HG03060 (cell line): ENCODE results near the gene LPP.
"Not testable (repeated sequence)": the region's sequence is repeated elsewhere in the genome, so short reads cannot be mapped to it uniquely, and the experiment has no call there.

ENCODE experiments used
- ATAC-seq: cut with Tn5 transposase; IDR thresholded peaks from one replicate; pipeline ENCODE4 v1.9.1; 2021; ENCODE audit warnings: low read depth, moderate number of reproducible peaks; ENCODE audit not compliant: unreplicated experiment

Gene LPP

DNA sequence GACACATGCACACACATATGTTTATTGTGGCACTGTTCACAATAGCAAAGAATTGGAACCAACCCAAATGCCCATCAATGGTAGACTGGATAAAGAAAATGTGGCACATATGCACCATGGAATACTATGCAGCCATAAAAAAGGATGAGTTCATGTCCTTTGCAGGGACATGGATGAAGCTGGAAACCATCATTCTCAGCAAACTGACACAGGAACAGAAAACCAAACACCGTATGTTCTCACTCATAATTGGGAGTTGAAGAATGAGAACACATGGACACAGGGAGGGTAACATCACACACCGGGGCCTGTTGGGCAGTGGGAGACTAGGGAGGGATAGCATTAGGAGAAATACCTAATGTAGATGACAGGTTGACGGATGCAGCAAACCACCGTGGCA lies 291.2 kb downstream of the LPP start:
- not testable (repeated sequence) for ATAC-seq

DNA sequence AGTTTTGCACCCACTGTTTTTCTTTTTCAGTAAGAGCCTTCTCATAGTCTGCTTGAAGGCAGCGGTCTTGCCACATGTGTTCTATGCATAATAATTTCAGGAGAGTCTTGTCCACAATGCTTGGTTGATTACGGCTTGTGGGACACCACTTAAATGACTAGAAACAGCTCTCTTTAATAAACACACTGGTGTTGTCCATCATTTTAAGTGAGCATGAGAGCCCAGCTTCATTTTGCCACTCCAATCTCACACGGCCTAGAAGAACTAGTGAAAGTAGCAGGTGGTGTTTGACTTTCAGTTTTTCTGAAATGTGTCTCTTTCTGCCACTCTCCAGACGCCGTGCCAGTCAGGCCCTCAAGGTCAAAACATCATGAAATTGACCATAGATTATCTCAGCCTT lies 292.1 kb downstream of the LPP start:
- peak; percentile 84 for ATAC-seq

DNA sequence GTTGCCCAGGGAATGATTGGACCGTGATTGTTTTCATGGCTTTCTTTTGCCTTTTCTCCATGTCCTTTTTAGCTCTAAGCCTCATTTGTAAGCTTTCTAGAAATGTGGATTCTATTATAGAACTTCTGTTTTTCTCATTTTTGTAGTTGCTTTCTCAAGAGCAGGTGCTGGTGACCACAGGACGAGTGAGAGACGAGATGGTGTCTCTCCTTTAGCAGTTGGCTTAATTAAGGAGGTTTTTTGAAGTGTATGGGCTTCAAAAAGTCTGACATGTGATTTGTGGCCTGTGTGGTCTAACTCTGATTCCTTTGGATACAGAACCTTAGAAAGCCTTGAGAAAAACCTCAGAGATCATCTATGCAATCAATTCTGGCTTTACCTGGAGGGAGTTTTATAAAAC lies 292.8 kb downstream of the LPP start:
- no peak for ATAC-seq

DNA sequence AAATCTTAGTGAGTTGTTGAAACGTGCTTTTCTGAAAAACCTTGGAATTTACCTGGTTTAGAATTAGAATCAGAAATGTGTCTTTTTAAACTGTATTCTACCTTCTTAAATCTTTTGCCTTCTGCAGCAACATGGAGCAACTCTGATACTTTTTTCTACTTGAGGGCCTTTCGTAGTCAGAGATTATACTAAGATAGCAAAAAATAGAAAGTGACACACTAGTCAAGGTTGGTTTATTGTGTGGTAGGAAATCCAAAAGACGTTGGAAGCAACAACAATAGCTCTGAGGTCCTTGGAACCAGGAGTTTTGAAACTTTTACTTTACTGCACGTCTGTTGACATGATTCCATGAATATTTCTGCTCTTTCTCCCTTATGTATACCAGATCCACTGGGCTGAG lies 294.9 kb downstream of the LPP start:
- no peak for ATAC-seq

DNA sequence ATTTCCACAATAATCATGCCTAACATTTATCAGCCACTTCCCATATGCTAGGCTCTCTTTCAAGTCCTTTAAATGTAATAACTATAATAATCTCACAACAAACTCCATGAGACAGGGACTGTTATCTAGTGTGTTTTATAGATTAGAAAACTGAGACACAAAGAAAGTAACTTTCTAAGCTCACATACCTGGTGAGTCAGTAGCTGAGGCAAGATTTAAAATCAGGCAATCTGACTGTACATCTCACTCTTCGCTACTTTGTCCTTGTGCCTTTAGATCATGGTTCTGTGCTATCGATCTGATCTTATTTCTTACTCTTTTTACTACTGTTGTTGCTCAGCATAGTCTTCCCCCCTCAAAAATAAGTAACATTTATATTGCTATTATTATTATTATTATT lies 295.5 kb downstream of the LPP start:
- no peak for ATAC-seq

DNA sequence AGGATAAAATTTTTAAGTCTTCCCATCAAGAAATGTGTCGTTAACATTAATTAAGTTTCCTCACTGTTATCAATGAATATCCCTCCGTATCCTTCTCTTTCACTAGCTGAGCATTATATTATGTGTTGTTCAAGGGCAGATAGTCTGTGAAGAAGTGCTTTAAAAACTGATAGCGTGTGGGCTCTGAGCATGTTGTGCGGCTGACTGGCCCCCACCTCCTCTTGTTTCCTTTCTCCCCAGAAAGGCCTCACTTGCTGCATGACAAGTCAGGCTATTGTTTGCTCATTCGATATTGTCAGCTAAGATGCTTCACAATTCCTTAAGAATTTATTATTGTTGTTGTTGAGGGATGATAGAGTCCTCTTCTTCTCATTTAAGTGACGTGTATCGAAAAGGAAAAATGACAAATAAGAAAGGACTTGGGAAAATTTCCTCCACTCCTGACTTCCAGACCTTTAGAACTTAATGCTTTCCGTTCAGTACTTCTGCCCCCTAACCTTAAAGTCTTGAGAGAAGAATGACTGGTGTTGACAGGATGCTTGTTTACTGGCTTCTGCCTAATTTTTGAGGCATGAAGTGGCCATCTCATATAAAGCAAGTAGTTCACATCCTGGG lies 298.3 kb downstream of the LPP start:
- no peak for ATAC-seq

DNA sequence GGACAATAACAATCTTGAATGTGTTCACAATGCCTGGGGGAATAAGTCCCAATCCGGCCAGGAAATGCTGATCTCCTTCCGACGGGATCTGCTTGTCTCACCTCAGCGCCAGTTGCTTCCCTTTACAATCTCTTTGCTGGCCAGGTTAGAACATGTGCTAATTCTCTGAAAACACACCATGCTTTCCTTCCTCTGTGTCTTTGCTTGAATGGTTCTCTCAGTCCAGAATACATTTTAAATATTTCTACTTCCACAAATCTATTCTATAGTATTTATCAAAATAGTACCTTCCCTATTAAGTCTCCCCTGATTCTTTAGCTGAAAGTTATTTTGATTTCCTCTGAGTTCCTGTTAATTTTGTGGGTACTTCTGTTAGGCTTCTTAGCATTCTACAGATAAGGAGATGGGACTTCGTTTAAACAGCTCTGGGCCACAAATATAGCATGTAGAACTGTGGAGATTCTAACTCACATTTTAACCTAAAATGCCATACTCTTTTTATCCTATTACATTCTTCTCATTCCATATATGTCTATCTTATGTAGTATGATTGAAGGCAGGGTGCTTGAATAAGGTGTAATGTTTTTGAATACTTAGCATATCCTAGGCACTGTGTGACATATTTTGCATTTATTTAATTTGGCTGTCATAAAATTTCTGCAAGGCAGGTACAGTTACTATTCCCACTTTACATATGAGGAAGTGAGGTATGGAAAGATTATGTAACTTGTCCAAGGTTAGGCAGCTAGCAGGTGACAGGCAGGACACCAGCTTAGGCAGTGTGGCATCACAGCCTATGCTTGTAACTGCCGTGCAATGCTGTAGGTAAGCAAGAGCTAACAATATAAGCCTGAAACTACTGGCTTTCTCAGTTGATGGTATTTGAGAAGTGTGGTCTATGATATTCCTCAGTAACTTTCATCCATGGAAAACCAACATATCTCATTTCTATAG lies 299.8 kb downstream of the LPP start:
- ATAC-seq, result no peak

DNA sequence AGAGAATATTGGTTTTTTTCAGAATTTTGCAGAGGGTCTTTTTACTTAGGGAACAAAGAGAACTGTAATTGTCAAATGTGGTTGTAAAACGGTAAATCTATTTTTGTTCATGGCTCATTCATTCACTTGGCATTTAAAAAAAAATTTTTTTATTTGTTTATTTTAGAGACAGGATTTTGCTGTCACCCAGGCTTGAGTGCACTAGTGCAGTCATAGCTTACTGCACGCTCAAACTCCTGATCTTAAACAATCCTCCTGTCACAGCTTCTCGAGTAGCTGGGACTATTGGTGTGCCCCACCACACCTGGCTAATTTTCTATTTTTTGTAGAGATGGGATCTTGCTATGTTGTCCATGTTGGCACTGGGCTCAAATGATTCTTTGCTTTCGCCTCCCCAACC lies 301.8 kb downstream of the LPP start:
- ATAC-seq, result no peak

DNA sequence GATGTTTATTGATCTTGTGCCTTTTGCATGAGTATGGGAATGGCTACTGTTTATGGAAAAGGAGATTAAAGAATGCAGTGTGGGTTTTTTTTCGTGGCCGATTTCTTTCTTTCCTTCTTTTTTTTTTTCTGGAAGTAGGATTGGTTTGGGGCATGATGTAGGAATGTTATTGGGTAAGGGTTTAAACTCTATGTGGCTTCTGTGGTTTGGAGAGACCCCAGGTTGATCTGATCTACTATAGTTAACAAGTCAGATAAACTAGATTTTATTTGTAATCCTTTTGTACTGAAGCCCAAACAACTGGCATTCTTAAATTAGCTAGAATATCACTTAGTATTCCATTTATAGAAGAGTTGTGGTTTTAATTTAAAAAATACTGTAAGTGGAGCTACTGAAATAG lies 304.8 kb downstream of the LPP start:
- no peak for ATAC-seq

DNA sequence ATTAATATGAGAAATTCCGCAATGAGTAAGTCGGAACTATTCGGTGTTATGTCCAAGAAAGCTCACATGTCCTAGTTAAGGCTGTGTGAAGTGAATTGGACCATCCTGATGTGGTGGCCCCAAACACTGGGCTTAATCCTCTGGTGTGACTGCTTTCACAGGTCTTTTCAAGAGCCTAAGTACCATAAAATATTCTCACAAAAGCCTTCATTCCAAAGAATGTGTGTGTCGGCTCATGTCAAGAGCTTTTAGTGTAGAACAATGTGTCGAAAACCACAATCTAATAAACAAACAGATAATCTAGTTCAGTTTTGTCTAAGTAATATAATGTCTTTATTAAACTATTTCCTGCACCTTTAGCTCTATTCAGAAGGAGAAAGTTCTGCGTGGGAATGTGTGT lies 311.4 kb downstream of the LPP start:
- ATAC-seq, result no peak

DNA sequence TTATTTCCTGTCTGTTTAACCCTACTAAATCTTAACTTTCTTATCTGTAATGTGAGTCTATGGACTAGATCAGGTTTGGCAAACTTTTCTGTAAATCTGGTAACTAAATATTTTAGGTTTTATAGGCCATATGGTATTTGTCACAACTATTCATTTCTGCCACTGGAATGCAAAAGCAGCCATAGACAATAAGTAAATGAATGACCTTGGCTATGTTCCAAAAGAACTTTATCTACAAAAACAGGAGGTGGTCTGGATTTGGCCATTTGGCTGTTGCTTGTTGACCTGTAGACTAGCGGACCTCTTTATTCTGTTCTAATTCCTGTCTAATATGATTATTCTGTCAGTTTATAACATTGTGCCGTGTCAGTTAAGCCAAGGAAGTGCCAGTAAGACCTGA lies 314.2 kb downstream of the LPP start:
- ATAC-seq, result no peak

DNA sequence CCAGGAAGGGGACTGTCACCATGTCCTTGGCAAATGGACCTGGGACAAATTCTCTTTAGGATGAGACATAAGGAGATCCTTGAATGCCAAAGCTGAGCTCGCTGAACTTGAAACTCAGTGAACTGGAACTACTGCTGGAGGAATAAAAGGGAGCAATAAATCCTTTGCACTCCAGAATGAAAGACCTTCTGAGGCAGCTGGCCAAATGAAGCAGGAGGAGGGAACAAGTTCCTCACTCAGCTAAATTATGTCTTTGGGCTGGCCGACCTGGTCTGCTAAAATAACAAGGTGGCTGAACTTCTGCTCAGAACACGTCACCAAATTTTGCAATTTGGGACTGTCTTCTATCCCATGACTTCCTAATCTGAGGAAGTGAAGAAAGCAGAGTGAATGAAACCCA lies 314.7 kb downstream of the LPP start:
- ATAC-seq, result no peak

DNA sequence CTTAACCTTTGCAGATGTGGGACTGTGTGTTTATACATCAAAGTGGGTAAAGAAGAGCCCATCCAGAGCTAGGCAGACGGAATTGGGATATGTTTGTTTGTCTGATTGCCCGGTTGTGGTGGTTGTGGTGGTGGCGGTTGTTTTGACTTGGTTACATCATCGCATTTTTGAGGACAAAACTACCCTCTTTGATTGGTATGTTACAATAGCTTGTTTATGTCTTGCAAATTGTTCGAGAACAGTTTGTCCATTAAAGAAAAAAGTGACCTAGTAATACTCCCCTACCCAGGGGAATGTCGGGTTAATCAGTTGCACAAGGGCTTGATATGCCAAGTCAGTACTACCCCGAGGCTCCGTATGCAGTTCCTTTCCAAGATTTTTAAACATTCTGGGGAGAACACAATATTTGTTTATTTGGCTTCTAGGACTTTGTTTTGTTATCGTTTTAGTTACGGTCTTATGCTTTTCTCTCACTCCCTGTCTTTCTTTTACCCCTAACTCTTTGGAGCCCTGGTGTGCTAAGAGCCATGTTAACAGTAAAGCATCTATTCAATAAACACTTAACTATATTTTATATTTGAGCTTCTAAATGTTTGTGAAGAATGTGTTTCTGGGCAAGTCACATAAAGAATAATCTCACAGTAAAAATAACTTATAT lies 315.4 kb downstream of the LPP start:
- no peak for ATAC-seq

DNA sequence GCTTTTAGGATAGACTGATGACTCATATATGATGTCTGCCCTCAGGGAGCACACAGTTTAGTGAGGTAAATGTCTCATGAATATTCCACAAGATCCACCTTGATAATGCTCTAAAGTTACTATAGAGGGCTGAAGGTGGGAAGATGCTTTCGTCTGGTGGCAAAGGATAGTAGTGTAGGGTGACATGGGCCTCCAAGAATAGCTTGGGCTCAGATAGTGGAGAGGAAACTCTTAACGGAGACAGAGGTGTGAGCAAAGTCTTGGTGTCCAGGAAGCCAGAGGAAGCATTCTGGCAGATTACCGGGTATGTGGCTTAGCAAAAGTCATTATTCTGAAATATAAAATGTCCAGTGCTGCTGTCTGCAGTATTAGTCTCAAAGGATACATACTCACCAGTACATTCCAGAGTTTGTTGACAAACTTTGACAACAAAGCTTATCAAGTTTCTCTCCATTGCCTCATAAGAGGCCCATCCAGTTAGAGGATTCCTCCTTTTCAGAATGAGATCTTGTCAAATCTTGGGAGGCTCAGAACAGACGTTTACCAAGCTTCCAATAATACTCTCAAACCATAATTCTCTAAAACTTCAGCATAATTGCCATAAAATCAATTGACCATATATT lies 316.7 kb downstream of the LPP start:
- ATAC-seq, result no peak

DNA sequence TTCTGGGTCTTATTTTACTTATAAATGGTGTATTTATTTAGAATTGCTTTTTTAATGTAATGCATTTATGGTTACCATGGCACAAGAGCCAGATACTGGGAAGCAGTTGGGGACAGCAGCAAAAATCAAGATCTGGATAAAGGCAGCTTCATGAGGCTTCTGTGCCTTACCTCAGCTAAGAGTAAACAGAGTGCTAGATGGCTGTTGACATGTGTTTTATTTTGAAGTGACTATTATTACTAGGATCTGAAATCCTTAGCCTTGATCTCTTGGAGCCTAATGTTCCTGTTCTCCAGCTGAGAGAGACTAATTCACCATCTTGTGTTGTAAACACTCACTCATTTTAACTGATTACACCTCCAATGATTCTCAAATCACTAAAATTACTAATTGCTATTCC lies 317.8 kb downstream of the LPP start:
- ATAC-seq, result no peak

DNA sequence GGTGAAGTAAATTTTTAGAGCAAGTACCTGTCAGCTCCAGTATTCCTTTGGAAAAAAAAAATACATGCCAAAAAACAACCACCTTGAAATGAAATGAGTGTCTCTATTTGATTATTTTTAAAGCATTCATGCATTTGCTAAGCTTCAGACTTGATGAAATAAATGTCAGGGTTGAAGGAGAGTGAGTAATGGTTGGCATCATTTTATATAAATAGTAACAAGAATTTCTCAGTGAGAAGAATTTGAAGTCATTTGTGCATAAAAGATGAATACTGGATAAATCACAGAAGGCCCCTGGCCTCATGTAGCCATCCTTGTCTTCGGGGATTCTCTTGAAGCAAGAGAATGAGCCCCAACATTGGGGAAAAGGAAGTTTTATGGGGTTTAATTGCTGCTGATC lies 318.4 kb downstream of the LPP start:
- ATAC-seq, result no peak

DNA sequence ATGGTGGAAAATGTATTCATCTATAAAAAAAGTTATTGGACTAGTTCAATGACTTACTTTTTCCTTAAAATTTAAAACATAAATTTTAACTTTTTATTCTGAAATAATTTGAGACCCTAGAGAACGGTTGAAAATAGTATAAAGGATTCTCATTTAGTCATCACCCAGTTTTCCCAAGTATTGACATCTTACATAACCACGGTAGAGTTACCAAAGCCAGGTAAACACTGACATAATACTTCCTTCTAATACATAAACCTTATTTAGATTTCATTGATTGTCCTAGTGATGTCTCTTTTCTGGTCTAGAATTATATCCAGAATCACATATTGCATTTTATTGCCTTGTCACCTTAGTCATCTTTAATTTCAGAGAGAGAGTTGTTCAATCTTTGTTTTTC lies 319.1 kb downstream of the LPP start:
- ATAC-seq, result no peak

DNA sequence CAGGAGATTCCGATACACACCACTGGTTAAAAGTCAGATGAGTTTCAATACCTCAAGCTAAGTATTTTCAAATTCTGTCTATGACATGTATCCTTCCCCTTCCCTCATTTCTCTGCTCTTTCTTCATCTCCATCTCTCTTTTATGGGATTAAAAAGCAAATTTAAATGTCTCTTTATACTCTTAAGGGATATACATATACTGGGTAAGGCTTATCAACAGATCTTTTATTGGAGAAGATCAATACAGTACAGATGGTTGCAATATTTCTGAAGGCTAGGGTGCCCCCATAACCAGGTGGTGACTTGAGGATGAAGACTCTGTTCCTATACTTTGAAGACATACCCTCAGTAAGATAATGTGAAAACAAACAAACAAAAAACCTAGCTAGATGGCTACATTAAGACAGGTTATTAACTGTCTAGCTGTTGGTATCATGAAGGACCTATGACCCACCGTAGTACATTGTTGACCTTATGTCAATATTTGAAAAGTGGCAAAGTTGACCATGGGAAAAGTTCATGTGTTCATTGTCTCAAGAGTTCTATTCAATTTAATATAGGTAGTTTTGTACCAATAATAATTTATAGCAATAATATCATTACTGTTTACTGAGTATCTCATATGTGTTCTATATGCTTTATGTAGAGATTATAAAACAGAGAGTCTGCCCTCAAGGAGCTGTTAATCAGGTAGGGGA lies 319.8 kb downstream of the LPP start:
- ATAC-seq, result no peak

DNA sequence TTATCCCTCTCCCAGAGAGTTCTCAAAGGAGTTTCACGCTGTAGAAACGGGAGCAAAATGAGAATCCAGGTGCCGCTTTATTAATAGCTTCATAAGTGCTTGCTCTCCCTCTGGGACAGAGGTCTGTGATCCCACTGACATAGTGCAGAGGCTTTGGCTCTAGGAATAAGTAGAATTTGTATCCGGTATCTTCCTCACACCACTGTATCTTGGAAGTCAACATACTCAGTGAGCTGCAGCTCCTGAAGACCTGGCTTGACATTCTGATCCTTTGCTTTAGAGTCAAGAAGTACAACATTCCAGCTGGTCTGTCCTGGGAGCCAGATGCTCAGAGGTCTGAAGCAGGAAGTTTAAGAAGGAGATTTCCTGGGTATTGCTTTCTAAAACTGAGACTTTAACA lies 323.0 kb downstream of the LPP start:
- no peak for ATAC-seq

DNA sequence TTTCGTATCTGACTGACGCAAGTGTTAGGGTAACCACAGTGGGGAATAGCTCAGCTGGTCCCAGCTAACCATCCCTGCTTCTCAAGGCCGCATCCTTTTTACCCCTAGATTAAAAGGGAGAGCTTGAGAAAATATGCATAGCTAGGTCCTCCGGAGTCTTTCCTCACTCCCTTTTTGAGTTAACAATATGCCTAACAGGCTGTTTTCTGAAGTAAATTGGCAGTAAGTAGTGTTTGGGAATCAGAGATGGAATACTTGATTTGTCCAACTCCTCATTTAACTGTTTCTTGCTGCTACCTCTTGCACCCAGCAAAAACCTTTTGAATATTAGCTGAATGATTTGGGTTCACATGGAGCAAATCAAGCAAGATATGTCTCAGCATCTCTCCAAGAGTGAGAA lies 326.1 kb downstream of the LPP start:
- no peak for ATAC-seq

DNA sequence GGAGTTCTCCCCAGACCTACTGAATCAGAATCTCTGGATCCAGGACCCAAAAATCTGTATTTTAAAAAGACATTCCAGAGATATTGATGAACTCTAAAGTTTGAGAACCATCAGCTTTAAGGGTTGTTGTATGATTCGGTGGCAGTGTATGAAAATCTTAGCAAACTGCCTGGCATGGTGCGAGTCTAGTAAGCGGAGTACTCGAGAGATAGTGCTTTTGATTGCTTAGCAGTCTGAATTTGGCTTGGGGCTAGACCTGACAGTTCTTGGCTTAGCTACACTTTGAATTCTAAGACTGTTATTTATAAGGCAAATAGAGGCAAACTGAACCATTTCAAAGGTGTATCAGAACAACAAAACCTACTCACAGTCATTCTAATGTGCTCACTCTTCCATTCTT lies 329.0 kb downstream of the LPP start:
- ATAC-seq, result no peak
